Adipocyte (in vitro differentiated cells): Measurements from ENCODE around the gene KCNMB2.
"Not testable (repeated sequence)": the region's sequence is repeated elsewhere in the genome, so short reads cannot be mapped to it uniquely, and the experiment has no call there.

Experiments
- DNase-seq: peaks from one replicate; pipeline ENCODE4 v3.0.0-alpha.2; 2015; ENCODE audit warnings: low read depth
- H3K27me3 ChIP-seq: replicated peaks from 2 replicates; pipeline ENCODE4 v1.7.0; 2013; ENCODE audit warnings: mild to moderate bottlenecking, low read length, moderate library complexity; ENCODE audit not compliant: control insufficient read depth, insufficient read depth
- H3K36me3 ChIP-seq: 2 replicates; pipeline ENCODE4 v1.7.0; 2013; ENCODE audit warnings: low read length, mild to moderate bottlenecking, moderate library complexity; ENCODE audit not compliant: control insufficient read depth, insufficient read depth, severe bottlenecking
- H3K4me1 ChIP-seq: 2 replicates; pipeline ENCODE4 v1.7.0; 2013; ENCODE audit warnings: mild to moderate bottlenecking, low read length, moderate library complexity; ENCODE audit not compliant: control insufficient read depth, insufficient read depth
- H3K4me3 ChIP-seq: 2 replicates; pipeline ENCODE4 v1.7.0; 2013; ENCODE audit warnings: mild to moderate bottlenecking, low read length, moderate library complexity
- H3K9ac ChIP-seq: 2 replicates; pipeline ENCODE4 v1.7.0; 2013; ENCODE audit warnings: mild to moderate bottlenecking, low read length, moderate library complexity
- H3K9me3 ChIP-seq: 2 replicates; pipeline ENCODE4 v1.7.0; 2013; ENCODE audit warnings: mild to moderate bottlenecking, low read length, moderate library complexity; ENCODE audit not compliant: control insufficient read depth

KCNMB2 gene

DNA sequence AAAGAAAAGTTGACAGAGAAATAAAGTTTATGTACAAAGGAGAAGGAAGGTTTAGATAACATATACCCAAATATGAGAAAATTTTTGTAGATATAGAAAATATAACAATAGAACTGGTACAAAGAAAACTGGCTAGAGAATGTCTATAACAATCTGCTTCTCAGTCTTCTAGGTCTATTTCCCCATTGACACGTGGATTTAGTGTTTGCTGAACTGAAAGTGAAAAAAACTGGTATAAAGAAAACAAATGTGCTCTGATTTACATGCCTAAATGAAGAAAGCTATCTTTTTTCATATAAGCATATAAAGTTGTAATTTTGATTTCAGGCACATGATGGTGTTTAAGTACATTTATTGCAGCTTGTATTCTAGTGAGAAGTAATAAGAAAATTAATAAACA, 9.8 kb downstream of the KCNMB2 start:
- no peaks in the 10 kb centered on the region for H3K4me1 ChIP-seq
- no peaks in the 10 kb centered on the region for H3K36me3 ChIP-seq
- no peaks in the 10 kb centered on the region for H3K27me3 ChIP-seq

DNA sequence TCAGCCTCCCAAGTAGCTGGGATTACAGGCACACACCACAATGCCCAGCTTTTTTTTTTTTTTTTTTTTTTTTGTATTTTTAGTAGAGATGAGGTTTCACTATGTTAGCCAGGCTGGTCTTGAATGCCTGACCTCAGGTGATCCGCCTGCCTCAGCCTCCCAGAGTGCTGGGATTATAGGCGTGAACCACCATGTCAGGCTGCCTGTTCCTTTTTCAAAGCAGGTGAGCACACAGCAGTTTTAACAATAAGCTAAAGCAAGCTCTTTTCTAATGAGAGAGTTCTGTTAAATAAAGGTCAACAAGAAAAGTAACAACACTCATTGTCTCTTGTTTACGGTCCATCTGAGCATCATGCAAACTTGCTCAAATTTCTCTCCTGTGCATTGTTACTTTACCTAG, 13.2 kb downstream of the KCNMB2 start:
- H3K27me3 ChIP-seq, H3K36me3 ChIP-seq, DNase-seq, H3K9me3 ChIP-seq, H3K4me1 ChIP-seq, H3K4me3 ChIP-seq, H3K9ac ChIP-seq: not testable (repeated sequence)

More for the DNA sequence above, 9.8 kb downstream of the KCNMB2 start:
- Histone ChIP-seq H3K9ac (no peak overlapping the region), H3K9me3 (no peaks in the 10 kb centered on the region), H3K4me3 (no peak overlapping the region)
- no peak for DNase-seq

DNA sequence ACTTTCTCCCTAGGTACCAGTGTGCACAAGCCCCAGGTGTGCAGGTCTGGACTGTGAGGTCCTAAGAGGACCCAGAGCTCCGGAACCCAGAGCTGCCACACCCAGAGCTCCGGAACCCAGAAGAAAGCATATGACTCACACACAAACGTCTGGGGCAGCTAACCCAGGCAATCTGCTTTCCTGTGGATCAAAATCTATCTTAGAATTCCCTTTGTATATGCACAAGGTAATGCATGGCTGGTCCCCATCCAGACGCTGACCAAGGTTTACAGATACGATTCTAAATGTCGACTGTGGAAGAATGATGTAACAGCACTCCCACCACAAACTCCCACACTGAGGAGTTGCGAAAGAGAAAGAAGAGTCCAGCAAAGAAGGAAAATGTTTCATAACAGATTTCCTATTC, 15.7 kb downstream of the KCNMB2 start:
- peak; percentile 79 for DNase-seq
- Histone ChIP-seq H3K4me3 (peak overlapping the region; percentile 49), H3K9me3 (no peaks in the 10 kb centered on the region), H3K4me1 (peaks cover 8% of the 10 kb centered on the region), H3K27me3 (no peaks in the 10 kb centered on the region), H3K36me3 (no peaks in the 10 kb centered on the region), H3K9ac (peak overlapping the region; percentile 21)

DNA sequence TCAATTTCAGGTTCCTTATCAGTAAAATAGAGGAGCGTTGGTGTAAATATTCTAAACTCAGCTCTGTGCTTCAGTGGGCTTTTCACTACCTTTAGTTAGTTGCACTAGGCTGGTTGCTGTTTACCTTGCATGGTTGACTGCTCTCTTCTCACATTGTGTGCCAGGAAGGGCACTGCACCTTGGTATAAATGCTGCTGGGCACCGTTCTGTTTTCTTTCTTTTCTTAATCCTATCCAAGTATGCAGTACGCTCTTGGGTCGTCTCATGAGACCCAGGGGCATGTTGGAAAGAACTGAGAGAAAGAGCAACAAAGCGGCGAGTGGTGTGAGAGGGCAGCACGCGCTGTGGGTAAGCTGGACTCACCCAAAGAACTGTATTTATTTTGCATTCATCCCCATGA, 22.4 kb downstream of the KCNMB2 start:
- DNase-seq = no peak
- Histone ChIP-seq H3K4me3 (no peak overlapping the region), H3K9me3 (no peaks in the 10 kb centered on the region), H3K9ac (no peak overlapping the region), H3K36me3 (no peaks in the 10 kb centered on the region), H3K4me1 (peaks cover 20% of the 10 kb centered on the region), H3K27me3 (no peaks in the 10 kb centered on the region)

DNA sequence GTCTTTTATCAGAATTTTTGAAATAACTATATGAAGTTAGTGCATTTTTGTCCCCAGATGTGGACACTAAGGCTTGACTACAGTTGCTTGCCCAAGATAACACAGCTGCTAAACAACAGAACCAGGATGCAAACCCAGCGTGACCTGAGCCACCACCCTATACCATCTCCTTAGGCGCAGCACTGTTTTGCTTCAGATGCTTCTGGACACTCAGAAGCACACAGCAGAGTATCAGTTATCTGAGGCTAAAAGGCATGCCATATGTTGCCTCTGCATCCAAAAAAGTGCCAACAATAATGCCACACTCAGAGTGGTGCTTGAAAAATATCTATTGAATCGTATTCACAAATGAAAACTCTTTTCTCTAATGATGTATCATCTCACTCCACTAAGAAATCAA, 24.5 kb downstream of the KCNMB2 start:
- no peaks in the 10 kb centered on the region for H3K27me3 ChIP-seq
- H3K9ac ChIP-seq = no peak overlapping the region
- no peaks in the 10 kb centered on the region for H3K9me3 ChIP-seq
- H3K36me3 ChIP-seq = no peaks in the 10 kb centered on the region
- no peak for DNase-seq
- H3K4me1 ChIP-seq = peaks cover 20% of the 10 kb centered on the region
- H3K4me3 ChIP-seq = no peak overlapping the region

DNA sequence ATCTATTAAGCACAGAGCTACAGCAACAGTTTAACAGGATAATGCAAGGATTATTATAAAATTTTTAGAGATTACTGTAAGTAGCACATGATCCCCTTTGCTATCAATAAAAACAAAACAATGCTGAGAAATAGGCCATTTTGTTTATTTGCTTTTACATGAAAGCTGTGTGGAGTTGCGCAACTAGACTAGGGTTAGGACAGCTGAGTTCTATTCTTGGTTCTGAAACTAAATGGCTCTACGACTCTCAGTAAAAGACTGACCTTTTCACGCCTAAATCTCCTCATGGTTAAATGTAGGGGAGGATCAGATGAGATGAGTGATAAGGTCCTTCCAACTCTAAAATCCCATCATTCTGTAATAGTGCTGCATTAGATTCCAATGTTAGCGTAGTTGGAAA, 25.0 kb downstream of the KCNMB2 start:
- no peaks in the 10 kb centered on the region for H3K9me3 ChIP-seq
- no peak overlapping the region for H3K9ac ChIP-seq
- peak; percentile 28 for DNase-seq
- H3K4me1 ChIP-seq = peaks cover 20% of the 10 kb centered on the region
- no peaks in the 10 kb centered on the region for H3K36me3 ChIP-seq
- H3K4me3 ChIP-seq = no peak overlapping the region
- no peaks in the 10 kb centered on the region for H3K27me3 ChIP-seq

DNA sequence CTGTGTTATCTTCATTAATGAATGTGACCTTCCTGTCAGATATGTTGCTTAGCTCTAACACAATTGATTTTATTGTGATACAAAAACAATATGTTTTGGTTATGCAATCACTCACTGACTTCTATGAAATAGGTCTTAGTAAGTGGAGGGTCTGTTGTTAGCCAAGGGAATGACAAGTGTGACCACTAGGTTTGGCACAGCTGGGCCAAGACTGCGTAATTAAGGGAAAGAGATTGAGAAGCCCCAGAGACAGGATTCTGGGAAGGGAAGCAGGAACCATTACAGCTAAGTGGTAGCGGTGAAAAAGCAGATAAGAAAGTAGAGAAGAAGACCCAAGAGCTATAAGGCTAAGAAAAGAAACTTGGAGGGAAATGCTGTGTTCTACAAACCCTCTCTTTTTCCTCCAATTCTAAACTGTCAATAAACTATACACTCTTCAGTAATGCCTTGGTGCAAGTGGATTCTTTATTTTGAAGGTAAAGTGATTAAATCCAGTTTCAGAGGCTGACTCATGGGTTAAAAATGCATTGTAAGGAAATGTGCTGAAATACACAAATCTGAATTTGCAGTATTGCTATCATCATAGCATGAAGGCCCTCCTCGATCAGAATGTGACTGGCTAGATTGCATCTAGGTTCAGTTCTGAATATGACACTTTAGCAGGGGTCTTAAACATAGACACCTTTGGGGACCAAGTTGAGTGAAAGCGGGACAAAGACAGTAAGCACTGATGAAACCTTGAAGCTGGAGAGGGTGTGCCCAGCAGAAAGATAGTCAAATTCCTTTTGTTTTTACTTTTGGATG, 26.1 kb downstream of the KCNMB2 start:
- DNase-seq = peak; percentile 34
- H3K9me3 ChIP-seq = no peaks in the 10 kb centered on the region

DNA sequence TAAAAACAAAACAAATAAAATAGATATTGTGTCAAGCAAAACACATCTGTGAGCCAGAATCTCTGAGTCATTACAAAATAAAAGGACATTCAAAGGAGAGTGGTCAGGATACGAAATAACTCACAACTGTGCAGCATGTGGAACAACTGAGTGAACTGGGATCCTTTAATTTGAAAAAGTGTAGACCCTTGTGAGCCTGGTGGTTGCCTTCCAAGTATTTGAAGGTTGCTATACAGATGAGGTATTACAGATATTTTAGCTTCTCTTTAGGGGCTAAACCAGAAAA, 26.7 kb downstream of the KCNMB2 start:
- no peaks in the 10 kb centered on the region for H3K9me3 ChIP-seq
- peak; percentile 34 for DNase-seq
- H3K27me3 ChIP-seq = no peaks in the 10 kb centered on the region
- peak overlapping the region; percentile 61 for H3K4me3 ChIP-seq
- peaks cover 20% of the 10 kb centered on the region for H3K4me1 ChIP-seq
- H3K36me3 ChIP-seq = no peaks in the 10 kb centered on the region
- H3K9ac ChIP-seq = no peak overlapping the region

More for the DNA sequence above, 26.1 kb downstream of the KCNMB2 start:
- Histone ChIP-seq H3K27me3 (no peaks in the 10 kb centered on the region), H3K9ac (no peak overlapping the region), H3K4me1 (peaks cover 20% of the 10 kb centered on the region), H3K36me3 (no peaks in the 10 kb centered on the region), H3K4me3 (peak overlapping the region; percentile 61)

DNA sequence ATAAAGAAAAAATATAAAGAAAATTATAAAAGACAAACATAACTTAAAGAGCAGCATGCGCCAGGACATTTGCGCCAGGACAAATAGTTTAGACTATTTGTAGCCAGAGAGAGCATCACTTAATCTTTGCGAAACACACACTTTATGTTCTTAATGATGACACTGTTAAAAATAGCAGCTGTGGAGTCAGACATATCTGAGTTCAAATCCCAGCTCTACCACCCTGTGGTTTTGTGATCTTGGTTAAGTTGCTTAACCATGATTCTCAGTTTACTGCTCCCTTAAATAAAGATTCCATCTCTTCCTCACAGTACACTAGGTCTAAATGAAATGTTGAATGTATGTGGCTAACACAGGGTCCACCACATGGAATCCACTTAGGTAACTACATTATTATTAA, 31.4 kb downstream of the KCNMB2 start:
- no peak overlapping the region for H3K4me3 ChIP-seq

DNA sequence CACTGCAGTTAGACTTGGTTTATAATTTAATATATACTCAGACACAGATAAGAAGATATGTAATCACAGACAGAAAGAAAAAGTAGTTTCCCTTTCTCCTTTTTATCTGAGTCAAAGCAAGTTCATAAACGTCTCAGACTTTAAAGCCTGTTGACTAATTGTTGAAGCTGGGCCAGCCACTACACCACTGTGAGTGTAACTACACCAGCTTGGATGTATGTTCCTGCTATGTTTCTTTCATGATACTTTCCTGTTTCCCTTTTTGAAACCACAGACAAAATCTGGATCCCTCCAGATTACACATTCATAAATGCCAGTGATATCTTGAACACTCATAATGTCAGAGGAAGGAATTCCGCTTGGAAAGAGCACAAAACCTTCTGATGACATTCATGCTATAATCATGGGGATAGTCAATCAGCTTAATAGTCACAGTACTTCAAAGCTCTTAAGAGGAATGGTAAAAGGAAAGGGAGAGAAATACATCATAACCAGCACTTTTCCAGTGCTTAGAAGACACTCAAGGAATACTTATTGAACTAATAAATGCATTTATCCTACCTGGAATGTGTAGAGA, 32.0 kb downstream of the KCNMB2 start:
- DNase-seq = no peak
- H3K4me3 ChIP-seq = no peak overlapping the region
- H3K27me3 ChIP-seq = no peaks in the 10 kb centered on the region
- no peaks in the 10 kb centered on the region for H3K36me3 ChIP-seq
- no peak overlapping the region for H3K9ac ChIP-seq
- H3K4me1 ChIP-seq = peaks cover under 1% of the 10 kb centered on the region
- no peaks in the 10 kb centered on the region for H3K9me3 ChIP-seq

More for the DNA sequence above, 31.4 kb downstream of the KCNMB2 start:
- DNase-seq = no peak
- H3K9me3 ChIP-seq = no peaks in the 10 kb centered on the region
- H3K36me3 ChIP-seq = no peaks in the 10 kb centered on the region
- H3K27me3 ChIP-seq = no peaks in the 10 kb centered on the region
- H3K9ac ChIP-seq = no peak overlapping the region
- H3K4me1 ChIP-seq = peaks cover 7% of the 10 kb centered on the region

DNA sequence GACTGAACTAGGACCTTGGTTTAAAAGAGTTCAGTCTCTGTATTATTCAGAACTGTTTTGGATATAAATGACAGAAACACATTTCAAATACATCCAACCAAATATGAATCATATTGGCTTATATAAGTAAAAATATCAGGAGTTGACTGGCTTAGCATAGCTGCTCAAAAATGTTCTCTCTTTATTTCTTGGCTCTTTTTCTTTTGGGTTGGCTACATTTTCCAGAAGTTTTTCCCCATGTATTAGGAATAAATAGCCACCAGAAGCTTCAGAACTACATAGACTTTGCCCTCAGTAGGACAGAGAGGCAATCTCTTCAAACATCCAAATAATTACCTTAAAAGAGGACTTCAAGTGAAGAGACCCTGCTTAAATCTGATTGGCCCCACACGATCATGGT, 32.7 kb downstream of the KCNMB2 start:
- no peak overlapping the region for H3K4me3 ChIP-seq
- H3K9me3 ChIP-seq = no peaks in the 10 kb centered on the region
- peaks cover under 1% of the 10 kb centered on the region for H3K27me3 ChIP-seq
- no peaks in the 10 kb centered on the region for H3K4me1 ChIP-seq
- DNase-seq = no peak
- H3K36me3 ChIP-seq = no peaks in the 10 kb centered on the region
- no peak overlapping the region for H3K9ac ChIP-seq

DNA sequence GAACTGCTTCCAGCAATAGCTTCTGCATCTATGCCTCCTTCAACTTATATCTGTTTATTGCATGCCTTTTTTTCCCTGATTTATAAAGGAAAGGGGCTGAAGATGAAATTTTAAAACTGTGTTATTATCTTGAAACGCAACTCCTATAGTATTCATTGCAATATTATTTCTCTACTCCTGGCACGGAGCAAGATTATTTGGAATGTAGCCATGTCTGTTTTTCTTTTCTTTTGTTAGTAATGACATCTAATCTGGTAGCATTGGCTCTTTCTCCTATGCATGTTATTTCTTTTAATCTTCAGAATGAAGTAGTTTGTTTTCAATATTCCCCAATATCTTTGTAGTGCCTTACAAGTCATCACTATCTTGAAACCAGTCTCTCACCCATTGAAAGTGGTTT, 33.6 kb downstream of the KCNMB2 start:
- no peak overlapping the region for H3K4me3 ChIP-seq
- no peak overlapping the region for H3K9ac ChIP-seq
- peaks cover 4% of the 10 kb centered on the region for H3K27me3 ChIP-seq
- H3K9me3 ChIP-seq = no peaks in the 10 kb centered on the region
- DNase-seq = no peak
- no peaks in the 10 kb centered on the region for H3K4me1 ChIP-seq
- H3K36me3 ChIP-seq = no peaks in the 10 kb centered on the region
